ENCODE results near the gene PDE6G.

GRCh38 chr17:81607431-81607830 is 48.9 kb downstream of the PDE6G start:
- TF ChIP-seq ZNF8 (CRISPR knock-in tag; IDR thresholded peaks at IDR 0.05): no peak
- TF ChIP-seq ARNTL (CRISPR knock-in tag; IDR thresholded peaks at IDR 0.05; ENCODE audit: borderline replicate concordance, low read depth): no peak
- no peak for TF ChIP-seq BACH2 (CRISPR knock-in tag; IDR thresholded peaks at IDR 0.05; ENCODE audit: borderline replicate concordance)
- no peak for TF ChIP-seq PPARA (CRISPR knock-in tag; IDR thresholded peaks at IDR 0.05; ENCODE audit: borderline replicate concordance)
- TF ChIP-seq PATZ1 (CRISPR knock-in tag; IDR thresholded peaks at IDR 0.05; ENCODE audit: borderline replicate concordance): no peak
- no peak for TF ChIP-seq CREB5 (CRISPR knock-in tag; IDR thresholded peaks at IDR 0.05; ENCODE audit: low read depth)
- no peak for TF ChIP-seq CSRNP3 (CRISPR knock-in tag; IDR thresholded peaks at IDR 0.05)
- no peak for TF ChIP-seq OSR1 (CRISPR knock-in tag; IDR thresholded peaks at IDR 0.05)
- no peak for TF ChIP-seq ZFP30 (CRISPR knock-in tag; IDR thresholded peaks at IDR 0.05)
- TF ChIP-seq ISL1 (CRISPR knock-in tag; IDR thresholded peaks at IDR 0.05): no peak
- no peak for TF ChIP-seq CSDC2 (CRISPR knock-in tag; IDR thresholded peaks at IDR 0.05)
- TF ChIP-seq TOX (CRISPR knock-in tag; IDR thresholded peaks at IDR 0.05; ENCODE audit: borderline replicate concordance): no peak
- TF ChIP-seq TSHZ2 (CRISPR knock-in tag; IDR thresholded peaks at IDR 0.05): no peak
- no peak for TF ChIP-seq POU6F1 (CRISPR knock-in tag; IDR thresholded peaks at IDR 0.05; ENCODE audit: borderline replicate concordance, low read depth)
